Activated CD4-positive, alpha-beta T cell treated with anti-CD3 and anti-CD28 coated beads for 48 hours (primary cell): ENCODE measurements around the gene RTF1.
A peak's percentile ranks its signal among the peaks of the same experiment; 100 is the strongest.
"Not testable (repeated sequence)": the region's sequence is repeated elsewhere in the genome, so short reads cannot be mapped to it uniquely, and the experiment has no call there.

Source experiments
- DNase-seq: peaks from one replicate; pipeline ENCODE4 v3.0.0-alpha.2; 2020

Gene RTF1

GRCh38 chr15:41438206-41438605 is 21.3 kb downstream of the RTF1 start:
- no peak for DNase-seq

GRCh38 chr15:41438745-41439144 is 21.9 kb downstream of the RTF1 start:
- DNase-seq = not testable (repeated sequence)

- DNase-seq = no peak
Observed at GRCh38 chr15:41443275-41443674, 26.4 kb downstream of the RTF1 start.

- no peak for DNase-seq
Observed at GRCh38 chr15:41445399-41445798, 28.5 kb downstream of the RTF1 start.

- DNase-seq = no peak
Observed at GRCh38 chr15:41462084-41462795, 45.3 kb downstream of the RTF1 start.

GRCh38 chr15:41464889-41465580 is 48.1 kb downstream of the RTF1 start:
- DNase-seq = no peak

GRCh38 chr15:41465822-41466421 is 49.0 kb downstream of the RTF1 start:
- DNase-seq = peak; percentile 15

- no peak for DNase-seq
Observed at GRCh38 chr15:41466711-41467110, 49.8 kb downstream of the RTF1 start.

- not testable (repeated sequence) for DNase-seq
Observed at GRCh38 chr15:41469644-41470043, 52.7 kb downstream of the RTF1 start.

- no peak for DNase-seq
Observed at GRCh38 chr15:41473418-41473817, 56.5 kb downstream of the RTF1 start.

- DNase-seq = no peak
Observed at GRCh38 chr15:41474436-41474835, 57.5 kb downstream of the RTF1 start.

- DNase-seq = no peak
Observed at GRCh38 chr15:41474941-41475340, 58.0 kb downstream of the RTF1 start.

GRCh38 chr15:41476416-41477048 is 59.6 kb downstream of the RTF1 start:
- no peak for DNase-seq

- no peak for DNase-seq
Observed at GRCh38 chr15:41480396-41481140, 63.7 kb downstream of the RTF1 start.

- DNase-seq = no peak
Observed at GRCh38 chr15:41482110-41482877, 65.4 kb downstream of the RTF1 start.

- DNase-seq = peak; percentile 57
Observed at GRCh38 chr15:41483115-41483514, 66.2 kb downstream of the RTF1 start.

- DNase-seq = no peak
Observed at GRCh38 chr15:41483519-41483918, 66.6 kb downstream of the RTF1 start.

- no peak for DNase-seq
Observed at GRCh38 chr15:41484937-41485625, 68.2 kb downstream of the RTF1 start.

GRCh38 chr15:41486286-41486685 is 69.4 kb downstream of the RTF1 start:
- no peak for DNase-seq

- DNase-seq = no peak
Observed at GRCh38 chr15:41487381-41487780, 70.5 kb downstream of the RTF1 start.

GRCh38 chr15:41487802-41488201 is 70.9 kb downstream of the RTF1 start:
- DNase-seq = peak; percentile 56
